Transverse colon (tissue), 3 donors: ENCODE results near the gene PTH1R.

Source experiments
- POLR2A ChIP-seq: fragments of 450-650 bp; IDR thresholded peaks from one replicate; pipeline ENCODE4 v1.6.1; 2016; ENCODE audit warnings: antibody characterized with exemption, mild to moderate bottlenecking, moderate library complexity
- POLR2AphosphoS5 ChIP-seq, 3 donors: sonication (generic); formaldehyde crosslinking; IDR thresholded peaks; one replicate each; pipeline ENCODE4 v1.6.1; 2016; ENCODE audit warnings: antibody characterized with exemption in 3 of 3

DNA sequence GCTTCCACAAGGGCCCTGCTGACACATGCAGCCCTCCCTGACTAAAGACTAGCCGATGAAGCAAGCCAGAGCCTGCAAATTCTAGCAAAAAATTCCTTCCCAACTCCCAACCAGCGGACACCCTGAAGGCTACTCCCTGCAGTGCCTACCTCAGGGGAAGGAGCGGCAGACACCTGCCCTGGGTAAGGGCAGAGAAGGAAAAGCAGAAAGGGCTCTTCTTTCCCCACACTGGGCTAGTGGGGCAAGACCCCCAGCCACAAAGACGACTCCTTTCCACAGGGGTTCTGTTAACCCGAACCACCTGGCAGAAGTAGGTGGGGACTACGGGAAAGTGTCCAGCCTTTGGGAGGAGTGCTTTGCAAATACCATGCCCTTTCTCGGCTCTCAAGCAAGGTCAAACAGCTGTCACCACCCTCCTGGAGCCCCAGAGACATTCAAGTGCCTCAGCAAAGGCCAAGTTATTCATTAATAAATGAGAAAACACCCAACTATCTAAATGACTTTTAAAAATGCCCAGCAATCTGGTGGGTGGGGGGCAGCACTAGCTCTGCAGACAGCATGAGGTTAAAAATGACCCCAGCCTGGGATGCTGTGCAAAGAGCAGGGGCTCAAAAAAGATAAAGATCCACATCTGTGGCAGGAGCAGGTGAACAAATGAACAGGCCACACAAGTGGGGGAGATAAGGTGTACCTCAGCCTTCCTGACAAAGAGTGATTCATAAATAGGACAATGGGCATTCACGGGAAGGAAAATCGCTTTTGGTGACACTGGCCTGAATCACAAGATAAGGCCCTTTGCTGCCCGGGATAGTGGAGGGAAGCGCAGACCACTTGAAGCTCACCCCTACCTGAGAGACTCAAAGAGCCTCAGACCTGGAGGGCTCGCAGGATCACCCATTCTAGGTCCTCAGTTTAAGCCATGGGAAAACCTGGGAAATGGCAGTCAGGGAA lies 66.0 kb downstream of the PTH1R start:
- TF ChIP-seq POLR2A (no peak), POLR2AphosphoS5 (IDR thresholded peaks at IDR 0.05) (peak in 1 of 3 donors; percentile 11)
